HUES6 (cell line): ENCODE data around the gene CD70.
"Not testable (repeated sequence)": the region's sequence is repeated elsewhere in the genome, so short reads cannot be mapped to it uniquely, and the experiment has no call there.

ENCODE experiments used
- H3K27ac ChIP-seq: 2 replicates; pipeline ENCODE4 v1.7.0; 2013; ENCODE audit warnings: low read depth, mild to moderate bottlenecking, low read length, inconsistent platforms
- H3K27me3 ChIP-seq: 2 replicates; pipeline ENCODE4 v1.6.1; 2013; ENCODE audit warnings: low read length; ENCODE audit not compliant: control insufficient read depth, insufficient read depth
- H3K36me3 ChIP-seq: 2 replicates; pipeline ENCODE4 v1.6.1; 2013; ENCODE audit warnings: low read length; ENCODE audit not compliant: control insufficient read depth, insufficient read depth
- H3K4me1 ChIP-seq: 2 replicates; pipeline ENCODE4 v1.6.1; 2013; ENCODE audit warnings: low read length; ENCODE audit not compliant: control insufficient read depth, insufficient read depth
- H3K4me3 ChIP-seq: 2 replicates; pipeline ENCODE4 v1.5.1; 2013; ENCODE audit warnings: low read depth, low read length
- H3K9ac ChIP-seq: one replicate; pipeline ENCODE4 v1.6.1; 2013; ENCODE audit warnings: mild to moderate bottlenecking, low read length
- H3K9me3 ChIP-seq: 2 replicates; pipeline ENCODE4 v1.6.1; 2013; ENCODE audit warnings: low read depth, low read length; ENCODE audit not compliant: control insufficient read depth, insufficient read depth

The CD70 gene

DNA sequence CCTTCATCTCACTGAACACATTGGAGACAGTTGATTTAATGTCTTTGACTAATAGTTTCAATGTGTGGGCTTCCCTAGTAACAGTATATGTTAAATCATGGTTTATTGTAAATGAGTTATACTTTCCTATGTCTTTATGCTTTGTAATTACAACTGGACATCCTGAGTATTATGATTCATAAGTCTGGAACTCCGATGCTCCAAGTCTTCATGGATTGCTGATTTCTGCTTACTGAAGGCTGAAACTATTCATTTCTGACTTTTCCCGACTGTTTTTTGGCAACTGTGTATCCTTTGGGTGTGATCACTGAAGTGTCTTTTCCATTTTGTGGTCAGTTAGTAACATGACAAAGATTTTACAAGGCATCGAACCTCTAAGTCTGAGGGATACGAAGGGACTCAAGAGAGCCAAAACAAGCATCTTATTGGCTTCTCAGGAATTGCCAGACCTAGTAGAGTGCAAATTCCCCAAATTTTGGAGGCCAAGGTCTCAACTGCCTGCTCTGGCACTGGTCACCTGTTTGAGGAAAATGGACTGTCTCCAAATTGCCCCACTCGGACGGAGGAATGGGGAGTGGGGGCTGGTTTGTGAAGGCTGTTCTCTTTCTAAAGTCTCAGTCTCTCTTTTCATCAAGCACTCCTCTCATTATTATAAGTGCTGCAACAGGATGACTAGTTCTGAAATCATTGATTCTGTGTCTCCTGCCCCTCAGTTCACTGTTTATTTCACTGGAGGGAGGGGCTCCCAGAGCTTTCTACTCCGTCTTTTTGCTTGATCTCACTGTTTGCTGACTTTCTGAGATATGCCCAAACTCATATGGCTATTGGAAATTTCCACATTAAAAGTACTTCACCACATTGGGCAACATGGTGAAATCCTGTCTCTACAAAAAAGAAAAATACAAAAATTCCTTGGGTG lies 20.2 kb upstream of the CD70 start:
- H3K9me3 ChIP-seq: no peaks in the 10 kb centered on the region
- no peak overlapping the region for H3K9ac ChIP-seq

DNA sequence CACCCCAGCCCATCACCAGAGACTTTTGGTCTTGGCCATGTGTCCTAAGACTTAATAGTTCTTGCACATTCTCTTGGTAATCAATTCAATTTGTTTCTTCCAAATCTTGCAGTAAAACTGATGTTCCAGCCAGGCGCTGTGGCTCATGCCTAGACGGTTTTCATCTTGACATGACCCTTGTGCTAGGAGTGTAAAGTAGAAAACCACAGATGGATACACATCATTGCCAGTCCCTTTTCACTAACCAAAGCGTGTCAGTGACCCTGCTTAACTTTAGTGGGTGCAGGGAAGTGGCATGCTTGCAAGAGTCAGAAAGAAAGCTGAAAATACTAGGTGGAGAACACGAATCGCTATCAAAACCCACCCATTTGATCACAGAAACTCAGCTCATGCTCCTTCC lies 18.0 kb upstream of the CD70 start:
- Histone ChIP-seq H3K27ac (no peak overlapping the region), H3K9ac (no peak overlapping the region), H3K9me3 (no peaks in the 10 kb centered on the region), H3K4me3 (no peak overlapping the region), H3K27me3 (peaks cover 5% of the 10 kb centered on the region; the same call in 1 of the 2 replicates), H3K36me3 (no peaks in the 10 kb centered on the region), H3K4me1 (no peaks in the 10 kb centered on the region)

More for the DNA sequence above, 20.2 kb upstream of the CD70 start:
- Histone ChIP-seq H3K27me3 (peaks cover 5% of the 10 kb centered on the region; the same call in 1 of the 2 replicates), H3K4me1 (no peaks in the 10 kb centered on the region), H3K36me3 (no peaks in the 10 kb centered on the region), H3K27ac (no peak overlapping the region), H3K4me3 (no peak overlapping the region)

DNA sequence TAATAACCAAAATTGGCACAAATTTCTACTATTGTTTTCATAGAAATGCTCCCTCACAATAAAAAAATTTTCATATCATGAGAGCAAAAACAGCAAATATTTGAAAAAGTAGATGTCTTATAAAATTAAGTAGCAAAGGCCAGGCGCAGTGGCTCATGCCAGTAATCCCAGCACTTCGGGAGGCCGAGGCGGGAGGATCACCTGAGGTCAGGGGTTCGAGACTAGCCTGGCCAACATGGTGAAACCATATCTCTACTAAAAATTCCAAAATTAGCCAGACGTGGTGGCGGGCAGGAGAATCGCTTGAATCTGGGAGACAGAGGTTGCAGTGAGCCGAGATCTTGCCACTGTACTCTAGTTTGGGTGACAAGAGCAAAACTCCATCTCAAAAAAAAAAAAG lies 17.2 kb upstream of the CD70 start:
- not testable (repeated sequence) for H3K27ac ChIP-seq, H3K4me1 ChIP-seq, H3K27me3 ChIP-seq, H3K36me3 ChIP-seq, H3K4me3 ChIP-seq, H3K9me3 ChIP-seq, H3K9ac ChIP-seq

DNA sequence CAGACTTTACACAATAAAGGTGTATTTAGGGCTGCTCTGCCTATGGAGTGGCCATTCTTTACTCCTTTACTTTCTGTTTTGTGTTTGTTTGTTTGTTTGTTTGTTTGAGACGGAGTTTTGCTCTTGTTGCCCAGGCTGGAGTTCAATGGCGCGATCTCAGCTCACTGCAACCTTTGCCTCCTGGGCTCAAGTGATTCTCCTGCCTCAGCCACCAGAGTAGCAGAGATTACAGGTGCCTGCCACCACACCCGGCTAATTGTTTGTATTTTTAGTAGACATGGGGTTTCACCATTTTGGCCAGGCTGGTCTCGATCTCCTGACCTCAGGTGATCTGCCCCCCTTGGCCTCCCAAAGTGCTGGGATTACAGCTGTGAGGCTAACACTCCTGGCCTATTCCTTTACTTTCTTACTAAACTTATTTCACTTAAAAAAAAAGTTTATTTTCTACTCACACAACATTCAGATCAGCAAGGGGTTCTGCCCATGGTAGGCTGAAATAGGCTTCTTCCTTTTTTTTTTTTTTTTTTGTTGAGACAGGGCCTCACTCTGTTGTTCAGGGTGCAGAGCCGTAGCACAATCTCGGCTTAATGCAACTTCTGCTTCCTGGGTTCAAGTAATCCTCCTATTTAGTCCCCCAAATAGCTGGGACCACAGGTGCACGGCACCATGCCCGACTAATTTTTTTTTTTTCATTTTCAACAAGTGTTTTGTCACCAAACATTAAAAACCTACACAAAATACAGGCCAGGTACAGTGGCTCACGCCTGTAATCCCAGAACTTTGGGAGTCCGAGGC lies 15.5 kb upstream of the CD70 start:
- H3K27me3 ChIP-seq, H3K4me3 ChIP-seq, H3K36me3 ChIP-seq, H3K9me3 ChIP-seq, H3K4me1 ChIP-seq, H3K27ac ChIP-seq, H3K9ac ChIP-seq: not testable (repeated sequence)

DNA sequence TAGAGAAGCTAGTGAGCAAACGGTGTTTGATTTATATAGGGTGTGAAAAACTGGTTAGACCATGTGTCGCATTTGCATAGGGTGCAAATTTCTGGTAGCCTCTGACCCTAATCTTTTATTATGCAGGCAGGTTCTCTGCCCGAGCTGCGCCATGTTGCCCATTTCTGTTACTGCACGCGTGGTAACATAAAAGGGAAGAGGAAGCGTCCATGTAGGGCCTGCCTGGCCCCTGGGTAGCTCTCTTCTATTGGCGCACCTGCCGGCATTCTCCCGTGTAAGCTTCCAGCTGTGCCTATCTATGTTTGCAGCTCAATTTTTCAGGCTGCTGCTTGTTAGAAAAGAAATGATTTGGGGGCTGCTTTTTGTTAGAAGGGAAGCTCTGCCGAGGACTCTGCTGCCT lies 14.0 kb upstream of the CD70 start:
- no peak overlapping the region for H3K27ac ChIP-seq
- H3K9me3 ChIP-seq: no peaks in the 10 kb centered on the region
- no peaks in the 10 kb centered on the region for H3K36me3 ChIP-seq
- H3K9ac ChIP-seq: no peak overlapping the region
- H3K4me1 ChIP-seq: no peaks in the 10 kb centered on the region
- H3K4me3 ChIP-seq: no peak overlapping the region
- no peaks in the 10 kb centered on the region for H3K27me3 ChIP-seq

DNA sequence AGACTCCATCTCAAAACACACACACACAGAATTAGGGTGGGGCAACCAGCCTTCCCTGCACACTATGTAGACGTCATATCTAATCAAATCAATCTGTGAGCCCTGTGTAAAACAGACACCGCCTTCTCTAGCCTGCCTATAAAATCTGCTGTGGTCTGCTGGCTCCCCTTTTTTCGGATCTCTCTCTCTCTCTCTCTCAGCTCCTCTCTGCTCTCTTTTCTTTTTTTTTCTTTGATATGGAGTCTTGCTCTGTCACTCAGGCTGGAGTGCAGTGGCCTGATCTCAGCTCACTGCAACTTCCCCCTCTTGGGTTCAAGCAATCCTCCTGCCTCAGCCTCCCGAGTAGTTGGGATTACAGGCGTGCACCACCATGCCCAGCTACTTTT lies 11.8 kb upstream of the CD70 start:
- no peak overlapping the region for H3K9ac ChIP-seq
- no peaks in the 10 kb centered on the region for H3K36me3 ChIP-seq
- H3K4me3 ChIP-seq: no peak overlapping the region
- H3K9me3 ChIP-seq: no peaks in the 10 kb centered on the region; the same call in 1 of the 2 replicates
- H3K4me1 ChIP-seq: no peaks in the 10 kb centered on the region
- no peaks in the 10 kb centered on the region for H3K27me3 ChIP-seq
- H3K27ac ChIP-seq: no peak overlapping the region

DNA sequence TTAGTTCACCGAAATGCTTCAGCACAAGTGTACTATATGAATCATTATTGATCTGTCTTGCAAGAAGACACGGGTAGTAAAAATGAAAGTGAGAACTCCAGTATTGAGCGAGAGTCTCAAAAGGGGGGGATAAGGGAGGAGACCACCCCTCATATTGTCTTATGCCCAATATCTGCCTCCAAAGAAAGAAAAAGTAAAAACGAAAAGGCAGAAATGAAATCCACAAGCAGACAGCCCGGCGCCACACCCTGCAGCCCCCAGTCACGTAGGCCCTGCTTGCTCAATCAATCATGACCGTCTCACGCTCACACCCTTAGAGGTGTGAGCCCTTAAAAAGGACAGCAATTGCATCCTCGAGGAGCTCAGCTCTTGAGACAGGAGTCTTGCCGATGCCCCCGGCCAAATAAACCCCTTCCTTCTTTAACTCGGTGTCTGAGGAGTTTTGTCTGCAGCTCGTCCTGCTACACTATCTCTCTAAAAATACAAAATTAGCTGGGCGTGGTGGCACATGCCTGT lies 10.6 kb upstream of the CD70 start:
- not testable (repeated sequence) for H3K36me3 ChIP-seq, H3K9me3 ChIP-seq, H3K27ac ChIP-seq, H3K9ac ChIP-seq, H3K4me1 ChIP-seq, H3K4me3 ChIP-seq, H3K27me3 ChIP-seq

DNA sequence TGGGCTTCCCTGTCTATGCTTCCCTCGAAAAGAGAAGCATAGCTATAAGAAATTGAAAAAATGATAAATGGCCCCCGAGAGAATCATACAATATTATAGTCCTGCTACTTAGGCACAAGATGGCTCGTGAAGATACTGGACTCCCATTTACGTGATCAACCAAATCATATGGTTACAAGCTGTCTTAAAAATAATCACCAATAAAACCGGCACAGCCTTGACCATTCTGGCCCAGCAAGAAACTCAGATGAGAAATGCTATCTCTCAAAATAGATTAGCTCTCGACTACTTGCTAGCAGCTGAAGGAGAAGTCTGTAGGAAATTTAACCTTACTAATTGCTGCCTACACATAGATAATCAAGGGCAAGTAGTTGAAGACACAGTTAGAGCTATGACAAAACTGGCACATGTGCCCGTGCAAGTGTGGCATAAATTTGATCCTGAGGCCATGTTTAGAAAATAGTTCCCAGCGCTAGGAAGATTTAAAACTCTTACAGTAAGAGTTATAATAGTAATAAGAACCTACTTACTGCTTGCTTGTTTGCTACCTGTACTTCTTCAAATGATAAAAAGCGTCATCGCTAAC lies 10.1 kb upstream of the CD70 start:
- not testable (repeated sequence) for H3K27ac ChIP-seq, H3K4me1 ChIP-seq, H3K9ac ChIP-seq, H3K36me3 ChIP-seq, H3K4me3 ChIP-seq, H3K27me3 ChIP-seq
- H3K9me3 ChIP-seq: peaks cover 15% of the 10 kb centered on the region

DNA sequence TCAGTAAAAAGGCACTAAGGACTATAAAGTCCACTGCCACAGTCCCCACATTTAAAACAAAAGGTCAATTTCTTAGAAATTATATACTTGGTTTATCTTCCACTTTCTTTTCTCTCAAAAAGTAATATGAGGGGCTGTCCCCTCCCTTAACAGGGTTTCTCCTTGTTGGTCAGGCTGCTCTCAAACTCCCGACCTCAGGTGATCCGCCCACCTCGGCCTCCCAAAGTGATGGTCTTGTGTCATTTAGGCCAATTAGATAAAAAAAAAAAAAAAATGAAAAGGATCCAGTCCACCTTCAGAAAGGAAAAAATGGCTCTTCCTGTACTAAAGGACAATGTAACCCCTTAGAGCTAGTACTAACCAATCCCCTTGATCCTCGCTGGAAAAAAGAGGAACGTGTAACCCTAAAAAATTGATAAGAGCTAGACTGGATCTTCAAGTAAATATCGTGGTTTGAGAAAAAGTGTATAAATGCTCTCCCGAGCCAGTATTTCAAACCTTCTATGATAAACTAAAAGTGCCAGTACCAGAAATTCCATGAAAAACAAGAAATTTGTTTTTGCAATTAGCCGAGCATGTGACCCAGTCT lies 9.0 kb upstream of the CD70 start:
- H3K4me3 ChIP-seq: no peak overlapping the region
- no peaks in the 10 kb centered on the region for H3K36me3 ChIP-seq
- no peak overlapping the region for H3K9ac ChIP-seq
- no peaks in the 10 kb centered on the region for H3K27me3 ChIP-seq
- peaks cover 19% of the 10 kb centered on the region for H3K9me3 ChIP-seq
- H3K27ac ChIP-seq: no peak overlapping the region
- no peaks in the 10 kb centered on the region for H3K4me1 ChIP-seq

DNA sequence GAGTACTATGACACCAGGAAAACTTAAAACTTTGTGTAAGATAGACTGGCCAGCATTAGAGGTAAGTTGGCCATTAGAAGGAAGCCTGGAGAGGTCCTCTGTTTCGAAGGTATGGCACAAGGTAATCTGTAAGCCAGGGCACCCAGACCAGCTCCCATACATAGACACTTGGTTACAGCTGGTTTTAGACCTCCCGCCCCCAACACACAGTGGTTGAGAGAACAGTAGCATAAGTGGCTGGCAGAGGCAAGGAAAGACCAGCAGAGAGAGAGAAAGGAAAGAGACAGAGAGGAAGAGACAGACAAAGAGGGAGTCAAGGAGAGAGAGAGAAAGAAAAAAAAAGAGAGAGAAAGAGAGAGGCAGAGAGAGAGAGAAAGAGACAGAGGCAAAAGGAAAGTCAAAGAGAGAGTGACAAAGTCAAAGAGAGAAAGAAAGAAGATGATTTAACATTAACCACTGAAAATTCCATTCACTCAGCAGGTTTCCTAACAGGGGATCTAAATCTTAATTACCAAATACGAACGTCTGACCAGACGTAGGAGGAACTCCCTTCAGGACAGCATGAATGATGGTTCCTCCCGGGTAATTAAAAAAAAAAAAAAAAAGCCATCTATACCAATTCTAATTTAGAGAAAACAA lies 7.4 kb upstream of the CD70 start:
- not testable (repeated sequence) for H3K4me3 ChIP-seq, H3K27ac ChIP-seq, H3K27me3 ChIP-seq, H3K4me1 ChIP-seq, H3K36me3 ChIP-seq, H3K9ac ChIP-seq
- peaks cover 19% of the 10 kb centered on the region for H3K9me3 ChIP-seq
